HG02798 (cell line): ENCODE results near the gene C6orf89.
"Not testable (repeated sequence)": the region's sequence is repeated elsewhere in the genome, so short reads cannot be mapped to it uniquely, and the experiment has no call there.

Experiments used
- ATAC-seq: cut with Tn5 transposase; IDR thresholded peaks from one replicate; pipeline ENCODE4 v1.9.1; 2021; ENCODE audit warnings: mild to moderate bottlenecking; ENCODE audit not compliant: unreplicated experiment, poor library complexity

The C6orf89 gene

GRCh38 chr6:36917541-36918193 is 31.9 kb downstream of the C6orf89 start:
- no peak for ATAC-seq

- no peak for ATAC-seq
These were observed 34.3 kb downstream of the C6orf89 start for GRCh38 chr6:36920049-36920448.

GRCh38 chr6:36920546-36920945 is 34.8 kb downstream of the C6orf89 start:
- no peak for ATAC-seq

- ATAC-seq, result no peak
These were observed 38.4 kb downstream of the C6orf89 start for GRCh38 chr6:36924131-36924530.

GRCh38 chr6:36924778-36925374 is 39.1 kb downstream of the C6orf89 start:
- ATAC-seq, result no peak

- no peak for ATAC-seq
These were observed 40.1 kb downstream of the C6orf89 start for GRCh38 chr6:36925809-36926208.

- ATAC-seq, result no peak
These were observed 41.2 kb downstream of the C6orf89 start for GRCh38 chr6:36926708-36927513.

GRCh38 chr6:36927691-36928546 is 42.2 kb downstream of the C6orf89 start:
- ATAC-seq, result no peak

GRCh38 chr6:36928547-36928918 is 42.8 kb downstream of the C6orf89 start:
- ATAC-seq, result no peak

- ATAC-seq, result no peak
These were observed 43.4 kb downstream of the C6orf89 start for GRCh38 chr6:36929152-36929551.

- no peak for ATAC-seq
These were observed 43.9 kb downstream of the C6orf89 start for GRCh38 chr6:36929607-36930006.

GRCh38 chr6:36930483-36930882 is 44.7 kb downstream of the C6orf89 start:
- ATAC-seq, result no peak

GRCh38 chr6:36933102-36933501 is 47.4 kb downstream of the C6orf89 start:
- ATAC-seq, result no peak

GRCh38 chr6:36933519-36933918 is 47.8 kb downstream of the C6orf89 start:
- no peak for ATAC-seq

- no peak for ATAC-seq
These were observed 49.1 kb downstream of the C6orf89 start for GRCh38 chr6:36934901-36935300.

GRCh38 chr6:36936824-36937223 is 51.1 kb downstream of the C6orf89 start:
- ATAC-seq, result no peak

GRCh38 chr6:36937896-36938295 is 52.1 kb downstream of the C6orf89 start:
- ATAC-seq, result no peak

GRCh38 chr6:36938536-36938935 is 52.8 kb downstream of the C6orf89 start:
- ATAC-seq, result no peak

- not testable (repeated sequence) for ATAC-seq
These were observed 53.3 kb downstream of the C6orf89 start for GRCh38 chr6:36939005-36939404.

GRCh38 chr6:36940027-36940426 is 54.3 kb downstream of the C6orf89 start:
- no peak for ATAC-seq

- not testable (repeated sequence) for ATAC-seq
These were observed 55.8 kb downstream of the C6orf89 start for GRCh38 chr6:36941561-36941960.
